GM18861 (cell line): ENCODE measurements around the gene CEMIP.

Source experiments
- ATAC-seq: cut with Tn5 transposase; IDR thresholded peaks from one replicate; pipeline ENCODE4 v1.9.1; 2021; ENCODE audit not compliant: unreplicated experiment

Gene CEMIP

GRCh38 chr15:81000624-81001151 lies 221.5 kb downstream of the CEMIP start, which contains the start of gene TLNRD1:
Gene TLNRD1 (plus strand): TSS chr15:81000923. CDS start chr15:81002272, 1,349 bp downstream.
- ATAC-seq: peak; percentile 40
